Panc1 (cell line): Measurements from ENCODE around the gene TIGD3. TPM values are rescaled to one million over a fixed set of nuclear protein-coding genes. Genes with fewer than 3 reads are reported as not detected.

ENCODE experiments used
- ATAC-seq: fragments of 200-7000 bp; cut with Tn5 transposase; 2 replicates; pipeline ENCODE4 v1.9.1; 2020; ENCODE audit warnings: mild to moderate bottlenecking, moderate library complexity
- BruUV-seq: library from RNA; stranded (reverse); fragments of 400-500 nt; replicated peaks from 2 replicates; lab custom pipeline; 2021; lab: Mats Ljungman, UMichigan
- CTCF ChIA-PET: fragments of 300-600 bp; sonication (Branson Sonifier 250); formaldehyde crosslinking; loops from one replicate; lab custom pipeline; 2022; ENCODE audit warnings: antibody characterized with exemption; lab: Charles Lee
- POLR2A ChIA-PET: fragments of 300-600 bp; sonication (Branson Sonifier 250); formaldehyde crosslinking; loops from one replicate; lab custom pipeline; 2022; ENCODE audit warnings: antibody characterized with exemption; lab: Charles Lee
- DNase-seq: peaks from one replicate; pipeline ENCODE4 v3.0.0-alpha.2; 2010; ENCODE audit warnings: low read depth, low spot score
- H3K27ac ChIP-seq: 2 replicates; pipeline ENCODE4 v1.5.1; 2011; ENCODE audit warnings: mild to moderate bottlenecking, low read length, inconsistent platforms
- H3K27me3 ChIP-seq: fragments of 200-500 bp; sonication (Bioruptor generic); 2 replicates; pipeline ENCODE4 v1.6.0; 2014; ENCODE audit warnings: low read length, inconsistent platforms; ENCODE audit not compliant: control insufficient read depth, insufficient read depth
- H3K36me3 ChIP-seq: fragments of 200-500 bp; sonication (Bioruptor generic); 2 replicates; pipeline ENCODE4 v1.5.1; 2014; ENCODE audit warnings: inconsistent platforms, mild to moderate bottlenecking, low read length, moderate library complexity; ENCODE audit not compliant: control insufficient read depth, insufficient read depth
- H3K4me1 ChIP-seq: 2 replicates; pipeline ENCODE4 v1.5.1; 2011; ENCODE audit warnings: inconsistent platforms, mild to moderate bottlenecking, low read length, moderate library complexity; ENCODE audit not compliant: control insufficient read depth, insufficient read depth
- H3K4me3 ChIP-seq, 2 experiments: 2 replicates each; pipeline ENCODE4 v1.5.1; 2011 to 2012; ENCODE audit warnings: low read depth in 2 of 2, low read length in 2 of 2, mild to moderate bottlenecking in 2 of 2, inconsistent platforms in 1 of 2, moderate library complexity in 1 of 2
- H3K9me3 ChIP-seq: fragments of 200-500 bp; sonication (Bioruptor generic); 2 replicates; pipeline ENCODE4 v1.5.1; 2014; ENCODE audit warnings: low read depth, mild to moderate bottlenecking, inconsistent platforms, low read length, moderate library complexity; ENCODE audit not compliant: control insufficient read depth, insufficient read depth
- POLR2AphosphoS5 ChIP-seq: IDR thresholded peaks from 2 replicates; pipeline ENCODE4 v1.6.1; 2012; ENCODE audit warnings: mild to moderate bottlenecking, low read depth, low read length, moderate library complexity
- SIN3A ChIP-seq: IDR thresholded peaks from 2 replicates; pipeline ENCODE4 v1.6.1; 2012; ENCODE audit warnings: low read depth, mild to moderate bottlenecking, low read length, moderate library complexity, borderline replicate concordance; ENCODE audit not compliant: insufficient read depth
- TCF7L2 ChIP-seq: IDR thresholded peaks from 2 replicates; pipeline ENCODE4 v1.6.1; 2011; ENCODE audit warnings: mild to moderate bottlenecking, low read depth, low read length, inconsistent platforms
- in situ Hi-C: cut with HindIII; loops from 2 replicates; pipeline ENCODE4 v1.10.0; 2016; ENCODE audit warnings: low sequenced_read_pairs, low pct_unique_long_range_greater_than_20kb
- intact Hi-C: fragments of 100-400 bp; cut with micrococcal nuclease; formaldehyde crosslinking; loops from one replicate; pipeline ENCODE4 v1.10.0; 2022; ENCODE audit not compliant: unreplicated experiment
- total RNA-seq: library from RNA; stranded (reverse); gene quantifications from one replicate; pipeline ENCODE4 v1.2.1, GENCODE V29; 2021; ENCODE audit not compliant: unreplicated experiment
- TF ChIP-seq, protein P1 (sequence below), 2 experiments: IDR thresholded peaks; 2 replicates each; pipeline ENCODE4 v1.6.1; 2011 to 2012; ENCODE audit warnings: low read depth in 2 of 2, control low read depth in 1 of 2, low read length in 1 of 2, mild to moderate bottlenecking in 1 of 2, moderate library complexity in 1 of 2; ENCODE audit not compliant: insufficient read depth in 1 of 2
- TF ChIP-seq, protein P2 (sequence below): fragments of 450-650 bp; IDR thresholded peaks from 2 replicates; pipeline ENCODE4 v1.5.1; 2017; ENCODE audit warnings: mild to moderate bottlenecking

Gene TIGD3
- total RNA-seq, 1 experiment from 2014 or later, result 2.4 TPM

GRCh38 chr11:65366340-65366773, 11.8 kb downstream of the TIGD3 start:
- in situ Hi-C loops, result no loop called here

DNA sequence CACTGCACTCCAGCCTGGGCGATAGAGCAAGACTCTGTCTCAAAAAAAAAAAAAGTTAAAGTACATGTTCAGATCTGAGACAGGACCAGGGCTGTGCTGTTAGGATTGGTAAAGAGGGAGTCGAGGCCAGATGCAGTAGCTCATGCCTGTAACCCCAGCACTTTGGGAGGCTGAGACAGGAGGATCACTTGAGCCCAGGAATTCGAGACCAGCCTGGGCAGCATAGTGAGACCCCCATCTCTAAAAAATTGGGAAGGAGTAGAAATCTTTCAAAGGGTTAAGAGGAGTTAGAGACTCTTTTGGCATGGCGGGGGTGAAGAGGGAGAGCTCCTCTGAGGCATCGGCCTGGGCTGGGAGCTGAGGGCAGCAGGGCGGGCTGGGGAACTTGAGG, 16.1 kb downstream of the TIGD3 start:
- no peak overlapping the region for H3K4me3 ChIP-seq
- DNase-seq (no peak), ATAC-seq (no peak)
- POLR2A ChIA-PET, result interaction anchor here (0.6 to 0.8 kb wide), 3 partner anchors 52 to 129 kb away, joined by 3 to 7 read pairs (median 5); partner anchors contain the start of gene NEAT1
- intact Hi-C loops, result no loop called here
- H3K36me3 ChIP-seq, result no peaks in the 10 kb centered on the region
- no peak for TF ChIP-seq SIN3A
- TF ChIP-seq, protein P1, sequence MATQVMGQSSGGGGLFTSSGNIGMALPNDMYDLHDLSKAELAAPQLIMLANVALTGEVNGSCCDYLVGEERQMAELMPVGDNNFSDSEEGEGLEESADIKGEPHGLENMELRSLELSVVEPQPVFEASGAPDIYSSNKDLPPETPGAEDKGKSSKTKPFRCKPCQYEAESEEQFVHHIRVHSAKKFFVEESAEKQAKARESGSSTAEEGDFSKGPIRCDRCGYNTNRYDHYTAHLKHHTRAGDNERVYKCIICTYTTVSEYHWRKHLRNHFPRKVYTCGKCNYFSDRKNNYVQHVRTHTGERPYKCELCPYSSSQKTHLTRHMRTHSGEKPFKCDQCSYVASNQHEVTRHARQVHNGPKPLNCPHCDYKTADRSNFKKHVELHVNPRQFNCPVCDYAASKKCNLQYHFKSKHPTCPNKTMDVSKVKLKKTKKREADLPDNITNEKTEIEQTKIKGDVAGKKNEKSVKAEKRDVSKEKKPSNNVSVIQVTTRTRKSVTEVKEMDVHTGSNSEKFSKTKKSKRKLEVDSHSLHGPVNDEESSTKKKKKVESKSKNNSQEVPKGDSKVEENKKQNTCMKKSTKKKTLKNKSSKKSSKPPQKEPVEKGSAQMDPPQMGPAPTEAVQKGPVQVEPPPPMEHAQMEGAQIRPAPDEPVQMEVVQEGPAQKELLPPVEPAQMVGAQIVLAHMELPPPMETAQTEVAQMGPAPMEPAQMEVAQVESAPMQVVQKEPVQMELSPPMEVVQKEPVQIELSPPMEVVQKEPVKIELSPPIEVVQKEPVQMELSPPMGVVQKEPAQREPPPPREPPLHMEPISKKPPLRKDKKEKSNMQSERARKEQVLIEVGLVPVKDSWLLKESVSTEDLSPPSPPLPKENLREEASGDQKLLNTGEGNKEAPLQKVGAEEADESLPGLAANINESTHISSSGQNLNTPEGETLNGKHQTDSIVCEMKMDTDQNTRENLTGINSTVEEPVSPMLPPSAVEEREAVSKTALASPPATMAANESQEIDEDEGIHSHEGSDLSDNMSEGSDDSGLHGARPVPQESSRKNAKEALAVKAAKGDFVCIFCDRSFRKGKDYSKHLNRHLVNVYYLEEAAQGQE (IDR thresholded peaks at IDR 0.05; ENCODE audit: insufficient read depth in 1 of 2, low read depth in 2 of 2, low read length in 1 of 2), result no peak
- TF ChIP-seq TCF7L2, result no peak
- TF ChIP-seq, protein P2, sequence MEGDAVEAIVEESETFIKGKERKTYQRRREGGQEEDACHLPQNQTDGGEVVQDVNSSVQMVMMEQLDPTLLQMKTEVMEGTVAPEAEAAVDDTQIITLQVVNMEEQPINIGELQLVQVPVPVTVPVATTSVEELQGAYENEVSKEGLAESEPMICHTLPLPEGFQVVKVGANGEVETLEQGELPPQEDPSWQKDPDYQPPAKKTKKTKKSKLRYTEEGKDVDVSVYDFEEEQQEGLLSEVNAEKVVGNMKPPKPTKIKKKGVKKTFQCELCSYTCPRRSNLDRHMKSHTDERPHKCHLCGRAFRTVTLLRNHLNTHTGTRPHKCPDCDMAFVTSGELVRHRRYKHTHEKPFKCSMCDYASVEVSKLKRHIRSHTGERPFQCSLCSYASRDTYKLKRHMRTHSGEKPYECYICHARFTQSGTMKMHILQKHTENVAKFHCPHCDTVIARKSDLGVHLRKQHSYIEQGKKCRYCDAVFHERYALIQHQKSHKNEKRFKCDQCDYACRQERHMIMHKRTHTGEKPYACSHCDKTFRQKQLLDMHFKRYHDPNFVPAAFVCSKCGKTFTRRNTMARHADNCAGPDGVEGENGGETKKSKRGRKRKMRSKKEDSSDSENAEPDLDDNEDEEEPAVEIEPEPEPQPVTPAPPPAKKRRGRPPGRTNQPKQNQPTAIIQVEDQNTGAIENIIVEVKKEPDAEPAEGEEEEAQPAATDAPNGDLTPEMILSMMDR, result no peak
- no peak for TF ChIP-seq POLR2AphosphoS5
- H3K4me1 ChIP-seq, result peaks cover 7% of the 10 kb centered on the region
- no peaks in the 10 kb centered on the region for H3K9me3 ChIP-seq
- H3K27me3 ChIP-seq, result no peaks in the 10 kb centered on the region
- in situ Hi-C loops, result no loop called here
- CTCF ChIA-PET, result interaction anchor here (0.6 kb wide), 1 partner anchor 199 kb away, joined by 3 read pairs; the partner anchor contains the start of gene ZNRD2
- BruUV-seq, result no TSS peak
- no peak overlapping the region for H3K27ac ChIP-seq

More at GRCh38 chr11:65366340-65366773, 11.8 kb downstream of the TIGD3 start:
- CTCF ChIA-PET, result no interaction called here
- Histone ChIP-seq H3K4me3 (no peak overlapping the region), H3K9me3 (no peaks in the 10 kb centered on the region), H3K27ac (peak overlapping the region; percentile 59), H3K36me3 (no peaks in the 10 kb centered on the region), H3K27me3 (no peaks in the 10 kb centered on the region), H3K4me1 (peaks cover 7% of the 10 kb centered on the region)
- POLR2A ChIA-PET, result no interaction called here
- TF ChIP-seq POLR2AphosphoS5 (no peak), TCF7L2 (no peak), SIN3A (no peak)
- TF ChIP-seq, protein P1 (IDR thresholded peaks at IDR 0.05; ENCODE audit: insufficient read depth in 1 of 2, low read depth in 2 of 2, low read length in 1 of 2), result no peak
- TF ChIP-seq, protein P2, result peak; percentile 96
- ATAC-seq, result peak; percentile 92
- no TSS peak for BruUV-seq
- peak; percentile 60 for DNase-seq
- intact Hi-C loops, result loop anchor here (1.0 kb wide), 1 partner anchor 144 kb away; no protein-coding TSS in a partner anchor
